H1 (cell line): ENCODE data around the gene LRRC63. TPM values are rescaled to one million over a fixed set of nuclear protein-coding genes. Genes with fewer than 3 reads are reported as not detected.

Experiments
- ATF2 ChIP-seq: IDR thresholded peaks from 2 replicates; pipeline ENCODE4 v1.6.1; 2012; ENCODE audit warnings: low read length, inconsistent platforms
- CHD1 ChIP-seq: IDR thresholded peaks from 2 replicates; pipeline ENCODE4 v1.6.1; 2012; ENCODE audit warnings: low read depth, low read length, improper control_type of control experiment
- CTBP2 ChIP-seq: IDR thresholded peaks from 2 replicates; pipeline ENCODE4 v1.7.0; 2011; ENCODE audit warnings: borderline replicate concordance, mild to moderate bottlenecking, moderate library complexity, mixed read lengths, low read length; ENCODE audit not compliant: insufficient read depth, insufficient read length
- E2F6 ChIP-seq: IDR thresholded peaks from 2 replicates; pipeline ENCODE4 v1.6.1; 2012; ENCODE audit warnings: inconsistent platforms
- EGR1 ChIP-seq: IDR thresholded peaks from 2 replicates; pipeline ENCODE4 v1.6.1; 2011; ENCODE audit warnings: low read depth, low read length, borderline replicate concordance
- GABPA ChIP-seq: IDR thresholded peaks from 2 replicates; pipeline ENCODE4 v1.6.1; 2011; ENCODE audit warnings: mild to moderate bottlenecking, low read length, moderate library complexity, borderline replicate concordance; ENCODE audit not compliant: insufficient read depth
- GTF2F1 ChIP-seq: IDR thresholded peaks from 2 replicates; pipeline ENCODE4 v1.6.1; 2012; ENCODE audit warnings: low read depth, low read length, improper control_type of control experiment, borderline replicate concordance
- HDAC2 ChIP-seq, 2 experiments: fragments of 300-600 bp in 1 of 2; sonication (generic) in 1 of 2; IDR thresholded peaks; 2 replicates each; pipeline ENCODE4 v1.6.1; 2011 to 2012; ENCODE audit warnings: low read depth in 2 of 2, low read length in 2 of 2, mild to moderate bottlenecking in 2 of 2, moderate library complexity in 2 of 2, borderline replicate concordance in 1 of 2, inconsistent platforms in 1 of 2
- JUN ChIP-seq: IDR thresholded peaks from 2 replicates; pipeline ENCODE4 v1.6.1; 2011; ENCODE audit warnings: low read depth, mild to moderate bottlenecking, improper control_type of control experiment, low read length
- KDM4A ChIP-seq: IDR thresholded peaks from one replicate; pipeline ENCODE4 v1.7.1; 2012; ENCODE audit warnings: low read depth, mild to moderate bottlenecking, moderate library complexity, low read length, inconsistent platforms; ENCODE audit not compliant: severe bottlenecking
- MAX ChIP-seq: IDR thresholded peaks from 2 replicates; pipeline ENCODE4 v1.6.1; 2012; ENCODE audit warnings: inconsistent platforms
- NRF1 ChIP-seq: IDR thresholded peaks from 2 replicates; pipeline ENCODE4 v1.6.1; 2011; ENCODE audit warnings: mild to moderate bottlenecking, low read depth, low read length, improper control_type of control experiment
- RBBP5 ChIP-seq: IDR thresholded peaks from 2 replicates; pipeline ENCODE4 v1.7.1; 2012; ENCODE audit warnings: low read depth, mild to moderate bottlenecking, inconsistent platforms, low read length, moderate library complexity, borderline replicate concordance
- SAP30 ChIP-seq: fragments of 300-600 bp; sonication (generic); IDR thresholded peaks from 2 replicates; pipeline ENCODE4 v1.7.1; 2012; ENCODE audit warnings: low read length, moderate library complexity, mild to moderate bottlenecking, inconsistent platforms; ENCODE audit not compliant: insufficient read depth, insufficient replicate concordance
- SIRT6 ChIP-seq: IDR thresholded peaks from one replicate; pipeline ENCODE4 v1.7.1; 2012; ENCODE audit warnings: low read length, inconsistent platforms
- SRF ChIP-seq: IDR thresholded peaks from 2 replicates; pipeline ENCODE4 v1.6.1; 2011; ENCODE audit warnings: mild to moderate bottlenecking, low read depth, low read length, moderate library complexity
- ZNF274 ChIP-seq: IDR thresholded peaks from 2 replicates; pipeline ENCODE4 v1.7.0; 2012; ENCODE audit warnings: low read length, borderline replicate concordance; ENCODE audit errors: extremely low read depth
- polyA plus RNA-seq, 7 experiments: library from polyadenylated mRNA; depleted of rRNA in 3 of 7; stranded (reverse) in 5 of 7; unstranded in 2 of 7; fragments of >200 nt in 5 of 7; fragments of 200-250 nt in 2 of 7; gene quantifications; 1 replicate in 5 of 7; 2 replicates in 1 of 7; 4 replicates in 1 of 7; pipeline versions ENCODE4 v1.2.1 to v1.2.3, GENCODE V29; 2011 to 2013; ENCODE audit warnings: missing spikeins in 2 of 7, mixed read lengths in 2 of 7
- total RNA-seq: library from RNA; stranded (reverse); fragmentation: NEBNext Ultra II Directional; extraction: Animal tissue kit (Norgen Biotek cat#: 25700); gene quantifications from 2 replicates; pipeline ENCODE4 v1.2.1, GENCODE V29; 2021

LRRC63 gene
- total and polyA plus RNA-seq, 2 of the 8 experiments (the other 6 are each of a cell fraction or from before 2014, with no cell fraction given) = not detected

GRCh38 chr13:46211483-46212351 is at the start of gene LRRC63 (continued):
- TF ChIP-seq HDAC2 (IDR thresholded peaks at IDR 0.05; ENCODE audit: borderline replicate concordance in 1 of 2, low read depth in 2 of 2, low read length in 2 of 2) = no peak
- no peak for TF ChIP-seq GABPA
- TF ChIP-seq JUN = no peak
- TF ChIP-seq MAX = peak; percentile 39; the same call in 1 of the 2 replicates
- no peak for TF ChIP-seq CTBP2
- TF ChIP-seq ZNF274 = no peak
- no peak for TF ChIP-seq ATF2
- peak; percentile 47; the same call in 1 of the 2 replicates for TF ChIP-seq E2F6
- peak; percentile 89 for TF ChIP-seq KDM4A
- TF ChIP-seq SAP30 = no peak
- TF ChIP-seq EGR1 = peak; percentile 61; the same call in 1 of the 2 replicates
- TF ChIP-seq NRF1 = peak; percentile 52
- TF ChIP-seq SRF = no peak
- no peak for TF ChIP-seq RBBP5
- no peak for TF ChIP-seq GTF2F1
- TF ChIP-seq SIRT6 = no peak
- TF ChIP-seq CHD1 = no peak
